LNCaP clone FGC (cell line): Measurements from ENCODE around the gene SMAD9.

Experiments used
- DNase-seq: peaks from one replicate; pipeline ENCODE4 v3.0.0-alpha.2; 2011; ENCODE audit warnings: low read depth
- H3K4me3 ChIP-seq: 2 replicates; pipeline ENCODE4 v1.5.1; 2011; ENCODE audit warnings: mild to moderate bottlenecking, low read depth, low read length, control low read depth
- TF ChIP-seq, protein P1 (sequence below): IDR thresholded peaks from 2 replicates; pipeline ENCODE4 v1.5.1; 2012; ENCODE audit warnings: mild to moderate bottlenecking; ENCODE audit not compliant: control insufficient read depth, insufficient read depth; ENCODE audit errors: extremely low read depth

The SMAD9 gene

DNA sequence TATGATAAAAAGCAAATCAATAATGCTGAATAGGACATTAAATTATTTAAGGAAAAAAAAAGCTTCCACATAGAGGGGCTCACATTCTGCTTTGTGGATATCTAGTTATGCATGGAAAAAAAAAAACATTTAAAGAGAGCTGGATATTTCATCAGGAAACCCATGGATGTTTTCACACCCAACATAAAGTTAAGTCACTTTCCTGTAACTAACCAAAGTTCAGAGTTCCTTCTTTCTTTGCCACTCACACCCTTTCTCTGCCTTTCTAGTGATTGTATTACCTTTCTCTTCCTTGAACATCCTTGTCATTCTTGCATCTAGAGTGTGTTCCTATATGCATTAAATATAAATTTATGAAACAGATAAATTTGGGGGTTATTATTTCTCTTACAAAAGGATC, 53.8 kb downstream of the SMAD9 start:
- no peak for DNase-seq
- TF ChIP-seq, protein P1, sequence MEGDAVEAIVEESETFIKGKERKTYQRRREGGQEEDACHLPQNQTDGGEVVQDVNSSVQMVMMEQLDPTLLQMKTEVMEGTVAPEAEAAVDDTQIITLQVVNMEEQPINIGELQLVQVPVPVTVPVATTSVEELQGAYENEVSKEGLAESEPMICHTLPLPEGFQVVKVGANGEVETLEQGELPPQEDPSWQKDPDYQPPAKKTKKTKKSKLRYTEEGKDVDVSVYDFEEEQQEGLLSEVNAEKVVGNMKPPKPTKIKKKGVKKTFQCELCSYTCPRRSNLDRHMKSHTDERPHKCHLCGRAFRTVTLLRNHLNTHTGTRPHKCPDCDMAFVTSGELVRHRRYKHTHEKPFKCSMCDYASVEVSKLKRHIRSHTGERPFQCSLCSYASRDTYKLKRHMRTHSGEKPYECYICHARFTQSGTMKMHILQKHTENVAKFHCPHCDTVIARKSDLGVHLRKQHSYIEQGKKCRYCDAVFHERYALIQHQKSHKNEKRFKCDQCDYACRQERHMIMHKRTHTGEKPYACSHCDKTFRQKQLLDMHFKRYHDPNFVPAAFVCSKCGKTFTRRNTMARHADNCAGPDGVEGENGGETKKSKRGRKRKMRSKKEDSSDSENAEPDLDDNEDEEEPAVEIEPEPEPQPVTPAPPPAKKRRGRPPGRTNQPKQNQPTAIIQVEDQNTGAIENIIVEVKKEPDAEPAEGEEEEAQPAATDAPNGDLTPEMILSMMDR, result no peak
- no peak overlapping the region for H3K4me3 ChIP-seq

GRCh38 chr13:36865265-36865664, 54.8 kb downstream of the SMAD9 start:
- TF ChIP-seq, protein P1, result no peak
- H3K4me3 ChIP-seq, result no peak overlapping the region
- no peak for DNase-seq

GRCh38 chr13:36862722-36863121, 57.3 kb downstream of the SMAD9 start:
- H3K4me3 ChIP-seq, result no peak overlapping the region
- TF ChIP-seq, protein P1, result no peak
- DNase-seq, result no peak

DNA sequence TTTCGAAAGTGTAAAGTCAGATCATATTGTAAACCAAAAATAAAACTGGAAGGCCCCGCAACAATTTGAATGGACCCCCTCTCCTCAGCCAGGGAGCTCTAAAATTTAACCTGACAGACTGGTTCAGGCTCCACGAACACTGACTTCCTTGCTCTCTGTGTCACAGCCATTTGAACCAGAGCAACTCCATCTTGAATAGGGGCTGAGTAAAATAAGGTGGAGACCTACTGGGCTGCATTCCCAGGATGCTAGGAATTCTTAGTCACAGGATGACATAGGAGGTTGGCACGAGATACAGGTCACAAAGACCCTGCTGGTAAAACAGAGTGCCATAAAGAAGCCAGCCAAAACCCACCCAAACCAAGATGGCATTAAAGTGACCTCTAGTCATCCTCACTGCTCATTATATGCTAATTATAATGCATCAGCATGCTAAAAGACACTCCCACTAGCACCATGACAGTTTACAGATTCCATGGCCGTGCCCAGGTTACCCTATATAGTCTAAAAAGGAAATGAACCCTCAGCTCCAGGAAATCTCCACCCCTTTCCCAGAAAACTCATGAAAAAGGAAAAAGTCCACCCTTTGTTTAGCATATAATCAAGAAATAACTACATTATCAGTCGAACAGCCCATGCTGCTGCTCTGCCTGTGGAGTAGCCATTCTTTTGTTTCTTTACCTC, 57.9 kb downstream of the SMAD9 start:
- H3K4me3 ChIP-seq, result no peak overlapping the region
- TF ChIP-seq, protein P1, result no peak
- DNase-seq, result no peak

- TF ChIP-seq, protein P1, result no peak
- H3K4me3 ChIP-seq, result no peak overlapping the region
- no peak for DNase-seq
Observed at GRCh38 chr13:36859259-36859658, 60.8 kb downstream of the SMAD9 start.

DNA sequence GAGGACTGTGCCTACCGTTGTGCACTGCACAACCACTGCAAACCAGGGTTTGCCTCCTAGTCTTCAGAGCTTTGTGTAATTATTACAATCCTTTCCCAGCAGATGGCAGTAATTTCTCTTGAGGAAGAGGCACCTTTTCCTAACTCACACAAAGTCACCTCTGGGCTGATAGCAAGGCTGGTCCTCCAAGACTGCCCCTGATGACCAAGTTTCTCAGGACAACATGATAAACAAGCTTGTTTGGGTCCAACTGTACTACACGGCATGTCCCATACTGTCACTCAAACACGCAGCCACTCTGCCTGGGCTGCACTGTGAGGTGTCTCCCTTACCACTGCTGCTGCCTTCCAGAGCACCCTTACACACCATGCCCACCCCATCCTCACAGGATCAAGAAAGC, 61.7 kb downstream of the SMAD9 start:
- TF ChIP-seq, protein P1, result peak; percentile 57

GRCh38 chr13:36857253-36857652, 62.8 kb downstream of the SMAD9 start:
- DNase-seq, result no peak
- TF ChIP-seq, protein P1, result no peak
- H3K4me3 ChIP-seq, result no peak overlapping the region

More for the DNA sequence above, 61.7 kb downstream of the SMAD9 start:
- no peak overlapping the region for H3K4me3 ChIP-seq
- DNase-seq, result peak; percentile 27
